ENCODE measurements around the gene PTPRN2. TPM values are rescaled to one million over a fixed set of nuclear protein-coding genes. Genes with fewer than 3 reads are reported as not detected.

Gene PTPRN2
- total RNA-seq, 2 donors from 2014 or later = 30.3 to 40.7 TPM

DNA sequence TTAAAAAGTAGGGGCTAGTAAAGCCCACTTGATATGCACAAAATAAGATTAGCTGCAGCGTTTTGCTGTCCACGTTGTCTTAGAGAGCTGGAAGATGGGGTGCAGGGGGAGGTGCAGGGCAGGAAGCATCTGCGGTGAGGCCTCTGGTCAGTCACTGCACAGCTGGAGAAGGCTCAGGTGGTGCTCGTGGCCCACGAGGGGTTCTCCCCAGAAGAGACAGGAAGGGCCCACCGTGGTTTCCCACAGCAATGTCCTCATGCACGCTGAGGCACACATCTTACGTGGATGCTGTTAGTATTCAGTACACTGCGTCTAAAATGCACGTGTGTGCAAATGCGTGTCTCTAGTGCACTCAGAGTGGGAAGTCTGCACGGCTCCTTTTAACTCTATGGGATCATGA lies 582.1 kb downstream of the PTPRN2 start:
- ATAC-seq (no peak), DNase-seq (no peak)
- intact Hi-C loops (cut with DNase I, micrococcal nuclease) = no loop called here

DNA sequence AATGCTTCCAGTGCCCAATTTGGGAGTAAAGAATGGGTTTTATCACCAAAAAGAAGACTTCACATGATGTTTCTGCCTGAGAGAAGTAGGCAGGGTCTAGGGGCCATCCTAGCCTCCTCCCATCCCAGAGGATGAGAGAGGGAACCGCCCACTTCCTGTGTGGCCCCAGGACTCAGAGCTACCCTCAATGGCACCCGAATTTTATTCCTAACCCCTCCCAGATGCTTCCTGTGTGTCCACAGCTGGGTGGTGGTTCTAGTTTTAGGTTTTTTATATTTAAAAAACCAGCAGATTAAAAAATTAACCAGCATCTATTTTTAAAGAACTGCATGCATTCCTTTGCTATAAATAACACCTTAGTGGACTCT lies 583.5 kb downstream of the PTPRN2 start:
- ATAC-seq (no peak), DNase-seq (no peak)
- intact Hi-C loops (cut with DNase I, micrococcal nuclease) = no loop called here

DNA sequence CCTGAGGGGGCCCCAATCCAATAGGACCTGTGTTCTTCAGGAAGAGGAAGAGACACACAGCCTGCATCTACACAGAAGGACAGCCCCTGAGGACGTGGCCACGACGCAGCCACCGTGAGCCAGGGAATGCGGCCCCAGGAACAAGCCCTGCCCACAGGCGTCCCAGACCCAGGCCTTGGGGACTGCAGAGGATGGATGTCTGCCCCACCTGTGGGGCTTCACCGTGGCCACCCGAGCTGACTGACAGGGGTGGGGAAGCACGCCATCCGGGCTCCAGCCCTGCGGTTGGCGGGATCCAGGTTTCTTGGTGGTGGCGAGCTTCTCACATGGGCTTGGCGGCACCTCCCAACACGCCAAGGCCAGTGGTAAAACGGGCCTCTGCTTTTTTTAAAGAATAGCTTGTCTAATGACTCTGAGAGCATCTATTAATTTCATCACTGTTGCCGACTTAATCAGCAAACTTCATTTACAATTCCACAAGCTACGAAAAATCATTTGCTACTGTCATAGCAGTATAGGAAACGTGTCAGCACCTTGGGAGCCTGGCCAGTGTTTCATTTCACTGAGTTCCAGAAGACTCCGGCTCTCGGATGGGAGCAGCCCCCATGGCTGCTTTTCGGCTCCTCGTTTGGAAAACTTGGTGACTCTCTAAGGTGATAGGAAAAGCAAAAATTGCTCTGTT lies 584.0 kb downstream of the PTPRN2 start:
- DNase-seq (no peak), ATAC-seq (no peak)
- intact Hi-C loops (cut with DNase I, micrococcal nuclease) = no loop called here

DNA sequence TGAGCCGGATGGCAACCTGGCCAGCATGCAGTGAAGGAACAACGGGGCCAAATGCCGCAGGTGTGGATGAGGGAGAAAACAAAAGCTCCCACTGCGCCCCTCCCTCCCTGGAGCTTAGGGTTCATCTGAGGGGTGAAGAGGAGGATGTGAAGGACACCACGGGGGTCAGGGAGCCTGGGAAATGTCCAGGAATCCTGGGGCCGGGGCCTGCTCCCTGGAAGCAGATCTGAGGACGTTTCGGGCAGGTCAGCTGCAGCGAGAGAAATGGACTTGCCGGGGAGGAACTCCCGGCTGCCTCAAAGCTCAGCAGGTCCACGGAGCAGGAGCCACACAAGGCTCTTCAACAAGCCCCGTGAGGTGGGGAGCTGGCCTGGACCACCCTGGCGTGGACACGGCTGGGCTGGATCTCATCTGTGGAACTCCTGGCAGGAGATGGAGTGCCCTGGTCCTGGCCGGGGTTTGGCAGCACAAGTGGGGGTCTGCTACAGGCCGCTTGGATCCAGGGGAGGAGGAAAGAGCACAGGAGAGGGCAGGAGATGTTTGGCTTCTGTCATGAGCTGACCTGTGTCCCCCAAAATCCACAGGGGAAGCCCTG lies 585.0 kb downstream of the PTPRN2 start:
- no peak for ATAC-seq
- intact Hi-C loops (cut with DNase I, micrococcal nuclease) = no loop called here
- DNase-seq = no peak

DNA sequence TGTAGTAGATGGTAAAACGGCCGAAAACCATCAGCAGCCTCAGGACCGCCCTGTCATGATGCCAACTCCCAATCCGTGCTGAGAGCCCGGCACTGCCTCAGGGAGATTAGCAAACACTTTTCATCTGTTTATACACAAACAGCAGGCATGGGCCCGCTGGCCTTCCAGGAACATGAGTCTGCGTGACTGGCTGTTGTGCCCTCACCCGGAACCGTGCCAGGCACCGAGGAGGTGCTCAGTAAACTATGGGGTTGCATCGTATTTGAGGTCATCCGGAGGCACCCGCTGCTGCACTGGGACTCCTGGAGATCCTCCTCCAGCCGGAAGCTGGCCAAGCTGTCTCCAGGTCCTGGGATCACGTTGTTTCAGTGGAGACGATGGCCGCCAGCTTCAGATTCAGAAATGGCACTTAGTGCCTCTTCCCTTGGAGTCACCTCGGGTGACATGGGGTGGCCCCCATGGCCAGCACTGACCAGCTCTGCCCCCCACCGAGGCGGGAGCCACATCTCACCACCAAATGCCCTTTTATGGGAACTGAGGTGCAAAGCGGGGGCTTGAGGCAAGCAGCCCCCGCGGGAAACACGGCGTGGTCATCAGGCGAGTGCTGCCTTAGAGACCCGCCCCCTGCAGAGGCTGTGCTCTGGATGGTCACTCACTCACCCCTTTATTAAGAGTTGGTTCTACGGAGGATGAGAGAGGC lies 585.9 kb downstream of the PTPRN2 start:
- intact Hi-C loops (cut with DNase I, micrococcal nuclease) = no loop called here
- DNase-seq = no peak
- ATAC-seq = no peak

DNA sequence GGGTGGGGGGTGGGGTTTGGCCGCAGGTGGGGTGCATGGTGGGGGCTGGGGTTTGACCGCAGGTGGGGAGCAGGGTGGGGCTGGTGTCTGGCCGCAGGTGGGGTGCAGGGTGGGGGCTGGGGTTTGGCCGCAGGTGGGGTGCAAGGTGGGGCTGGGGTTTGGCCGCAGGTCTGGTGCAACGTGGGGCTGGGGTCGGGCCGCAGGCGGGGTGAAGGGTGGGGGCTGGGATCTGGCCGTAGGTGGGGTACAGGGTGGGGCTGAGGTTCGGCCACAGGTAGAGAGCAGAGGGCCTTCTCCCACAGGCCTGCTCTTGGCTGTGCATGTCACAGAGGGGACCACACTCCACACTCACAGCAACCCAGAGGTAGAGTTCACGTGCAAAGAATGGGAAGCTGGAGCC lies 586.6 kb downstream of the PTPRN2 start:
- ATAC-seq (no peak), DNase-seq (no peak)
- intact Hi-C loops (cut with DNase I, micrococcal nuclease) = no loop called here

DNA sequence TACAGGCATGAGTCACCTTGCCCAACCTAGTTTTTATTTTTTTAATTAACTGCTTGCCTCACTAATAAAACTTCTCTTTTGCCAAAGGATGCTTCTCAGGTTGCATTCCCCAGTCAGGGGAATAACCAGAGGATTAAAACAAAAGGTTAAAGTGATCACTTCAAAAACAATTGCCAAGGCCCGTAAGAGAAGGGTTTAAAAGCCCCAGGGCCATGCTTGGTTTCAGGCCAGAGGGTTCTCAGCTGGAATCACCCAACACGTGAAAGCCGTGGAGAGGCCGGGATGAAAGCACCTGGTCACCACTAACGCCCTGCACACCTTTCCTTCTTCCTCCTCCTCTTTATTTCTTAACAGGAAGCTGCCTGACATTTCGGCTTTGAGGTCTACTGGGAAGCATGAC lies 587.5 kb downstream of the PTPRN2 start:
- intact Hi-C loops (cut with DNase I, micrococcal nuclease) = no loop called here
- ATAC-seq (no peak), DNase-seq (no peak)

DNA sequence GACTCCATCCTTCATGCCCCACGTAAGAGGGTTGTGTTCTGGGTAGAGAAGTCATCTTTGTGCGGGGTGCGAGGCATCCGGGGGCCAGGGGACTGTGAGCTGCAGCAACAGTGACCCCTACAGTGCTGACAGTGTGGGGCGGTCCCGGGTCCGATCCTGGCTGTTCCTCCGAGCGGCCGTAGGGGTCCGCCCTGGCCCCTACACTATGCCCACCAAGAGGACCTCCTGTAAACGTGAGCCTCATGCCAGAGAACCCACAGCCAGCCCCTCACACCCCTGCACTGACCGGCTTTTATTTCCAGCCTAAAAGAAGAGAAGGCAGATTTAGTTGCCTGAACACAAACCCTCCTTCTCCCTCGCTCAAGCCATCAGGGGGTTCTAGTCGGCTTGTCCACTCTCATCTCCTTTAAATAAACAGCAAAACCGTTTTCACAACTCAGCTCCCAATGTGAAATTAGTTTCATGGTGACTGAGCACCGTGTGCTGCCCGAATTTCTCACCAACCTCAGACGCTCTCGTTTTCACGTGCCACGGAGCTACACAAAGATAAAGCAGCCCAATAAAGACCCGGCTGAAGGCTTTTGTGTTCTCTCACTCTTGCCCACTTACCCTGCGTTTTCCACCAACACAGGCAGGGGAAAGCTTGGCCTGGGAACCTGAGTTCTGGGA lies 588.6 kb downstream of the PTPRN2 start:
- ATAC-seq (no peak), DNase-seq (no peak)
- intact Hi-C loops (cut with DNase I, micrococcal nuclease) = no loop called here

DNA sequence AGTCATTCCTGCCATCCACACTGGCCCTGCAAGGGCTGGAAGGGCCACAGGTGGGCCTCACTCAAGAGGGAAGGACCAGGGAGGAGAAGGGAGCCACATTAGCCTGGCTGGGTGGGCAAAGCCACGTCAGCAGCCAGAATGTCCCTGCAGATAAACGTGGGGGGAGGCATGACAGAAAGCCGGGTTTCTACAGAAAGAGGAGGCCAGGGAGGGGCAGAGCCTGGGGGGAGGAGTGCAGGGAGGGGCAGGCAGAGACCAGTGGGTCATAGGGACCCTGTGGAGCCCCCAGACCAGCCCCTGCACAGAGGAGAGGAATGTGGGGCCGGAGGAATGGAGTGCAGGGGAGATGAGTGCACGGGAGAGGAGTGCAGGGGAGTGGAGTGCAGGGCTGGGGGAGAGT lies 590.2 kb downstream of the PTPRN2 start:
- ATAC-seq (no peak), DNase-seq (no peak)
- intact Hi-C loops (cut with DNase I, micrococcal nuclease) = no loop called here

DNA sequence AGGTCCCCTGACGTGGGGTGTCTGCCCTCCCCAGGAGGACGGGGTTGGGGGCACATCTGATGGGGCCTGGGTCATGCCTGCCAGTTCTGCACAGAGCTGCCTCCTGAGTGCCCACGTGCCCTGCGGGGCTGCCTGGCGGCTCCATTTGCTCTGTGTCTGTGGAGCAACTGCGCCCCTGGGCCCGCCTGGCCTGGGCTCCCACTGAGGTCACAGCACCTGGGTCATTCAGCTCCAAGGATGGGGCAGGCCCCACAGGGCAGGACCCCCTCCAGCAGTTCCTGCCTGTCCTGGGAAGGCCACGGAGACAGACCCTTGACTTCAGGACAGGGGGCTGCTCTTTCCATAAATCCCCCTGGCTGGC lies 590.6 kb downstream of the PTPRN2 start:
- intact Hi-C loops (cut with DNase I, micrococcal nuclease) = no loop called here
- ATAC-seq = no peak
- DNase-seq = no peak

DNA sequence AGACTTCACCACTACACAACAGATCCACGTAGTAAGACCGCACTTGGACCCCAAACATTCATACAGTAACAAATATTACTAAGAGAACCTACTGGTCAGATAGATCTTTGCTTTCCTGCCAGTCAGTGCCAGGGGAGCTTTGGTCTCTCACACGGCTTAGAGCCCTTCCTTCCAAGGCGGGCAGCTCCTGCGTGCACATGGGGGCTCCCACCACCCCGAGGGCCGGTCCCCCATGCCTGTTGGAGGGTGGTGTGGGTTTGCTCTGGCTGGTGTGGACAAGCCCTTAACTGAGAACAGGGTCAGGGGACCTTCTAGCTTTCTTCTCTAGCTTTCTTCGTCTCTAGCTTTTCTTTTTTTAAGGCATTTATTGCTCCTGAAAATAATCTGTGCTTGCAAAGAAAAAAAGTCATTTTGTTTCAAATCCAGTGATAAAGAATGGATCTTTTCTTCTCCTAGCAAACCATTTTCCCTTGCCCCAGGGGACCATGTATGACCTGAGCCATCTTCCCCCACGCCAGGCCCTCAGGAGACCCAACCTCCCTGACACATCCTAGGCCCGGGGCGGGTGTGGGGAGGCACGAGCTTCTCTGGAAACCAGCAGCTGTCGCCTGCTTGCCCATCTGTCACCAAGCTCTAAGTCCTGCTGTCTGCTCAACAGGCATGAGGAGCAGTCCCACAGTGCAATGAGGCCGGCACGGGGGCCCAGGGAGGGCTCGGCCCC lies 591.1 kb downstream of the PTPRN2 start:
- intact Hi-C loops (cut with DNase I, micrococcal nuclease) = no loop called here
- ATAC-seq = no peak

DNA sequence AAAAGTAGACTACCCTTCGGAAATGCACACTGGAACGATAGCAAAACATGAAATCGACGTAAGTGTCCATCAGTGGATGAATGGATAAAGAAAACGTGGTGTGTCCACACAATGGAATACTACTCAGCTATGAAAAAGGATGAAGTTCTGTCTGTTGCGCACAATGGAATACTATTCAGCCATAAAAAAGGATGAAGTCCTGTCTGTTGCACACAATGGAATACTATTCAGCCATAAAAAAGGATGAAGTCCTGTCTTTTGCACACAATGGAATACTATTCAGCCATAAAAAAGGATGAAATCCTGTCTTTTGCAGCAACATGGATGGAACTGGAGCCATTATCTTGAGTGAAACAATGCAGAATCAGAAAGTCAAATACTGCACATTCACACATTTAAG lies 591.8 kb downstream of the PTPRN2 start:
- intact Hi-C loops (cut with DNase I, micrococcal nuclease) = no loop called here
- no peak for ATAC-seq
- no peak for DNase-seq

More for the DNA sequence above, 591.1 kb downstream of the PTPRN2 start:
- DNase-seq = no peak

DNA sequence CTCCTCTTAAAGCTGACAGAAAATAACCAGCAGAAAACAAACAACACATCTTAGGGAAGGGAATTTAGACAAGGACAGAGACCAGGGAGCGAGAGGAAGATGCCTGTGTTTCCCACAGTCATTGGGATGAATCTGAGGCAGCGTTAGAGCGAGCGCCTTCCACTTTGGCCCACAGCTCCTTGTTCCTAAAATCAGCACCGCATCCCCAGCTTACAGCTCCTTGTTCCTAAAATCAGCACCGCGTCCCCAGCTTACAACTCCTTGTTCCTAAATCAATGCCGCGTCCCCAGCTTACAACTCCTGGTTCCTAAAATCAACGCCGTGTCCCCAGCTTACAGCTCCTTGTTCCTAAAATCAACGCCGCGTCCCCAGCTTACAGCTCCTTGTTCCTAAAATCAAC lies 593.3 kb downstream of the PTPRN2 start:
- no peak for DNase-seq
- intact Hi-C loops (cut with DNase I, micrococcal nuclease) = no loop called here
- ATAC-seq = no peak

DNA sequence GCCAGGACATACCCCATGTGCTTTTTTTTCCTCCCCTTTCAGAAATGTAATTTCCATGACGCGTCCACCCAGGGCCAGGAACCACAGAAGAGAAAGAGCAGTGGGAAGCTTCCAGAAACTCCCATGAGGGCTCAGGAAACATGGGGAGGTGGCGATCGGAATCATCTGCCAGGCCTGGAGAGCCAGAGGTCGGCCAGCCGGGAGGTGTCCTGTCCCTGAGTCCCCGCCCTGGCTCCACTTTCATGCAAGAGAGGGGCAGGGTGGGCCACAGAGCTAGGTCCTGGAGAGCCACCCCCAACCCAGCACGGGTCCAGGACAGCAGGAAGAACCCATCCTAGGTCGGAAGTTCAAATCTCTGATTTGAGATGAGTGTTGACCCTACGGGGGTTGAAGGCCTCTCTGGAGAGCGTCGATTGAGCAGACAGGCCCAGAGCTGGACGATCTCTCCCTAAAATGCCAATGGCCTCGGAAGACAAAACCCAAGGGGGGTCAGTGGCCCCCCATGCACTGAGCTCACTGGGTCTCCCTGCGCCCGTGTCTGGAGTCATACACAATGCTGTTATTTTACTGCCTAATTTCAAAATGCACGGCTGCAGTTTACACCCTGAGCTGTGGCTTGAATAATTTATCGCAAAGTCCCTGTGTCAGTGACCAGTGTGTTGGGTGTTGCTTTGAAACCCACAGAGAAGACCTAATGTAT lies 594.1 kb downstream of the PTPRN2 start:
- DNase-seq (no peak), ATAC-seq (no peak)
- intact Hi-C loops (cut with DNase I, micrococcal nuclease) = no loop called here

DNA sequence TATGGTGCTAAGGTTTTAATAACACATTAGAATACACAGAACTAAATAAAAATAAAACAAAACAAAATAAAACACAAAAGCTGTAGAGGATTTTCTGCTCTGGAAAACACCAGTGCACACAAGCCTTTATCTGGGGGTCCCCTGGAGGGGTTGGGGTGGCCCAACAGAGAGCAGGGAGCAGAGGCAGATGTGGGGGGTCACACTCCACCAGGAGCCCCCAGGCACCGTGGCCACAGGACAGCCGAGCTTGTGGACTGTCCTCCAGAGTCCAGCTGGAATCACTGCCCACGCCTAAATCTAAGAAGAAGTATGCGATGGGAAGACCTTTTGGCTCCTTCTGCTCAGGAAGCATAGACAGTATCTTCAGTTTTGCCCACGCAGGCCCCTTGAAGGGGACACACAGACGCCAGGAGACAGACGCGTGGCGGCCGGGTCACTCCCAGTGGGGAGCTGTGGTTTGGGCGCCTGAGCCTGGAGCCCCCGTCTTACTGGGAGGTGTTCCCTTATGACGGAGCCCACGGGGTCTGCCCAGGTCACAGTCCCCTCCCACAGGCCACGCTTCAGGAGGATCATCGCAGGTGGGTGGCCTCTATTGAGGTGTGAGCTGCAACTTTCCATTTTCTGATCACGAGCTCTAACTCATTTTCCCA lies 595.0 kb downstream of the PTPRN2 start:
- no peak for ATAC-seq
- no peak for DNase-seq

DNA sequence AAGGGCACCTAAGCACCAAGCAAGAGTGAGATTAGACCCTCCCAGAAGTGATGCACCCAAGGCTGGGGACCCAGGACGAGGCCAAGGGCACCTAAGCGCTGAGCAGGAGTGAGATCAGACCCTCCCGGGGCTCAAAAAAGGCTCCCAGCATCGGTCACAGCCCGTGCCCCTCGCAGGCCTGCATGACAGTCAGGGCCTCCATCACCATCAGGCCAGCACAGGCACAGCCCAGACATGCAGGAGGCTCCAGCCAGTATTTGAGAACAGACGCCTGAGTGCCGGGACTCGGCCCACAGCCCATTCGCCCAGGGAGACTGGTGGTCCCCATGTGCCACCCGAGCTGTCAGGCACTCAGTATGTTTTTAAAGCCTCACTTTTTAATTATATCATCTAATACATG lies 595.9 kb downstream of the PTPRN2 start:
- intact Hi-C loops (cut with DNase I, micrococcal nuclease) = no loop called here
- no peak for DNase-seq
- ATAC-seq = no peak

More for the DNA sequence above, 595.0 kb downstream of the PTPRN2 start:
- intact Hi-C loops (cut with DNase I, micrococcal nuclease) = no loop called here

DNA sequence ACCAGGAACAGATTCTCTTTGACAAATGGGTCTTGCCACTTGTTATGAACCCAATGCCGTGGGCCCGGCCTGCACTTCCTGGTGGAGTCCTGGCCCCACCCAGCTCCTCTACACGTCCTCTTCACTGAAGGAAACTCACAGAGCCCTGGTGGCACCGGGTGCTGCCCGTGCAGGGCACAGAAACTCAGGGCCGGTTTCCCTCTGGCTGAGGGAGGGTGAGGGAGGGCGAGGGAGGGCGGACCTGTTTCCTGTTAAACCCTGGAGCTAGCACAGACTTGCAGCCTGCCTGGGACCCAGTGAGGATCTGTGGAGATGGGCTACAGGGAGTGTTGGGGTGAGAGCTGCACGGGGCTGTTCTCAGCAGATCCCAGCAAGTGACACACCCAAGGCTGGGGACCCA lies 596.3 kb downstream of the PTPRN2 start:
- ATAC-seq (peak; percentile 81), DNase-seq (peak in 1 of 2 donors; percentile 36)
- intact Hi-C loops (cut with DNase I, micrococcal nuclease) = no loop called here

DNA sequence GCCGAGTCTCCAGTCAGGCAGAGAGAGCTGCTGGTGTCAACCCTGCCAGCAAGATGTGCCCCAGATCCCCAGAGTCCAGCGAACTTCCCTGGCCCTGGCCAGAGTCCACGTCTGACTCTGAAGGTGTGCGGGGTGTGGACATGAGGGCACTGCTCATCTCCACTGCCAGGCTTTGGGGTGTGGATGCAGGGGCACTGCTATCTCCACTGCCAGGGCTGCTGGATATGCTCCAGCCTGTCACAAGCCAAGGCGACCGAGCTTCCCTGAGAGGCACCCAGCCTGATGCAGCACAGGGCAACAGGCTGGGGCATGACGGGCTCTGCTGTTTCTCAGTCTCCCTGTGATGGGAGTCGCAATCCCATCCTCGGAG lies 596.8 kb downstream of the PTPRN2 start:
- DNase-seq (no peak), ATAC-seq (no peak)
- intact Hi-C loops (cut with DNase I, micrococcal nuclease) = no loop called here
